Peyer's patch (tissue), 4 donors: ENCODE measurements around the gene RALGAPA1.

Experiments used
- CTCF ChIP-seq, 6 experiments: fragments of 450-650 bp in 4 of 6; fragments of 200-600 bp in 2 of 6; sonication (generic) in 1 of 6; IDR thresholded peaks; one replicate each; pipeline ENCODE4 v1.5.1; 2017 to 2019; ENCODE audit warnings: antibody characterized with exemption in 6 of 6, mild to moderate bottlenecking in 3 of 6, moderate library complexity in 1 of 6
- POLR2A ChIP-seq, 2 donors: fragments of 450-650 bp; IDR thresholded peaks; one replicate each; pipeline ENCODE4 v1.5.1; 2017; ENCODE audit warnings: antibody characterized with exemption in 2 of 2, mild to moderate bottlenecking in 2 of 2, moderate library complexity in 2 of 2

DNA sequence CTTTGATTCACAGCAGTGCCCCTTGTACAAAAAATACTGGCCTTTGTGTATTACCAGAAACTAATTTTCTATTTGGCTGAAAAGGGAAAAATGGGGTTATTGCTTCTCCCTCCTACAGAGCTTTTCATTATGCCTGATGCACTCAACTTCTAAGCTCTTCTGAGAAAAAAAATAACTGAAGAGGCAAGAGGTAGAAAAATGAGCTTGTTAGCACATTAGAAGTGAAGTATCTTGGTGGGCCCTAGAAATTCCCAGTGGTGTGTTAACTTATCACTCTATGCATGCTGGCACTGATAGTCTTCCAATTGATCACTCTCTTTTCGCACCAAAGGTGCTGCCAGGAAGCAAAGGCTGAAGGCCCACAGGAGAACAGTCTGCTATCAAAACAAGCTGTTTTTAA, 258.0 kb downstream of the RALGAPA1 start:
- TF ChIP-seq POLR2A (IDR thresholded peaks at IDR 0.05): no peak
- TF ChIP-seq CTCF (IDR thresholded peaks at IDR 0.05): no peak
